ENCODE data around the gene GNPTG.

DNA sequence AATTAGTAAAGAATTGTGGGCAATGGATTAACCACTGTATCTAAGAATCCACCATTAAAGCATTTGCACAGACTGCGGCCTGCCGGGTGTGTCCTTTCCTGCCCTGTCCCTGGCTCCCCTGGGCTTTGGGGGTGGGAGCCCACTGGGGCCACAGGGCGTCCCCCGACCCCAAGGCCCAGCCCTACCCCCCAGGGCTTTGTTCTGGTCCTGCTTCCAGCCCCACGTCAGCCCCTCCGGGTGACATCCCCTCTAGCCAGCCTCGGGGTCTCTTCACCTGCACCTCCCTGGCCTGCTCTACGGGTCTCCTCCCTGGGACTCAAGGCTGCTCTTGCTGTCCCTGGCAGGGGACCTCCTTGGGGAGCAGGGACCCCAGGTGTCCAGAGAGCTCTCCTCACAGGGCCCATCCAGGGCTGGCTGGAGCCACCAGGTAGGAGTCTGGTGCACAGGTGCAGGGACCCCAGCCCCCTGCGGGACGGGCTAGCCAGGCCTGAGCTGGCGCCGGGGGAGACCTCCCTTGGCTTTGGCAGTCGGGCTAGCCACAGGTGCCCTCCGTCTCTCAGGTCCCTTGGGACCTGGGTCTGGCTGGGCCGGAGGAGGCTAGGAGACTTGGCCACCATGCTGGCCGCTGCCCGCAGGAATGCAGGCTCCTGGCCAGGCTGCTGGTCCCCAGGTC lies 24.6 kb upstream of the GNPTG start:
- TF ChIP-seq, protein P1, sequence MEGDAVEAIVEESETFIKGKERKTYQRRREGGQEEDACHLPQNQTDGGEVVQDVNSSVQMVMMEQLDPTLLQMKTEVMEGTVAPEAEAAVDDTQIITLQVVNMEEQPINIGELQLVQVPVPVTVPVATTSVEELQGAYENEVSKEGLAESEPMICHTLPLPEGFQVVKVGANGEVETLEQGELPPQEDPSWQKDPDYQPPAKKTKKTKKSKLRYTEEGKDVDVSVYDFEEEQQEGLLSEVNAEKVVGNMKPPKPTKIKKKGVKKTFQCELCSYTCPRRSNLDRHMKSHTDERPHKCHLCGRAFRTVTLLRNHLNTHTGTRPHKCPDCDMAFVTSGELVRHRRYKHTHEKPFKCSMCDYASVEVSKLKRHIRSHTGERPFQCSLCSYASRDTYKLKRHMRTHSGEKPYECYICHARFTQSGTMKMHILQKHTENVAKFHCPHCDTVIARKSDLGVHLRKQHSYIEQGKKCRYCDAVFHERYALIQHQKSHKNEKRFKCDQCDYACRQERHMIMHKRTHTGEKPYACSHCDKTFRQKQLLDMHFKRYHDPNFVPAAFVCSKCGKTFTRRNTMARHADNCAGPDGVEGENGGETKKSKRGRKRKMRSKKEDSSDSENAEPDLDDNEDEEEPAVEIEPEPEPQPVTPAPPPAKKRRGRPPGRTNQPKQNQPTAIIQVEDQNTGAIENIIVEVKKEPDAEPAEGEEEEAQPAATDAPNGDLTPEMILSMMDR (IDR thresholded peaks at IDR 0.05), result no peak
- TF ChIP-seq POLR2A (IDR thresholded peaks at IDR 0.05), result no peak
